GM19438 (cell line): ENCODE measurements around the gene RBFOX2.
A peak's percentile ranks its signal among the peaks of the same experiment; 100 is the strongest.
"Not testable (repeated sequence)": the region's sequence is repeated elsewhere in the genome, so short reads cannot be mapped to it uniquely, and the experiment has no call there.

Experiments used
- ATAC-seq: cut with Tn5 transposase; IDR thresholded peaks from one replicate; pipeline ENCODE4 v1.9.1; 2021; ENCODE audit warnings: low read depth; ENCODE audit not compliant: unreplicated experiment

The RBFOX2 gene

DNA sequence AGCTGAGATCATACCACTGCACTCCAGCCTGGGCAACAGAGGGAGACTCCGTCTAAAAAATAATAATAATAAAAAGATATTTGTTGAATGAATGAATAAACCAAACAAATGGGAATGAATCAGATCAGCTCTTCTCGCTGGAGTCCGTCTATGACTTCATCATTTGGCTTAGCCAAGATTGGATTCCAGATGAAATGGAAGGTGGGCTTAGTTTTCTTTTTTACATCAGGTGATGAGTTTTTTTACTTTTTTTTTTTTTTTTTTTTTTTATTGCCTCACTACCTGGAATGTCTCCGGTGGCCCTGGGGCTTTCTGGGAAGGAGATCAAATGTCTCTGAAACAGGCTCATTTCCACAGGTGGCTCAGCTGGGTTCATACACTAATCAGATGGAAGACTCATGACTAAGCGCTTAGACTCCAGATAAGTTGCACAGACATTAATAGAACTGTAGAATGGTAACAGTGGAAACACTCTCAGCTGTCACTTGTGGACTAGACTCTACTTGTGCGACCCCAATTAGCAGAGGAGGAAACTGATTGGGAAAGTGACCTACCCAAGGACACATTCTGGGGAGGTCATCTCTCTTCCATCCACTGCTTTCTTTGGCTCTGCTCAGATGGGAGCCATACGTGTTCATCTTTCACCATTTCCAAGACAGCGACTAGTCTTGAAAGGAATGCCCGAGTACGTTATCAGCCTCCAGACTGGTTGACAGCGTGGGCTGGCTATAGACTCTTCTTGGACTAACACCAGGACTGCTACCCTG, 20.5 kb upstream of the RBFOX2 start:
- ATAC-seq, result no peak

DNA sequence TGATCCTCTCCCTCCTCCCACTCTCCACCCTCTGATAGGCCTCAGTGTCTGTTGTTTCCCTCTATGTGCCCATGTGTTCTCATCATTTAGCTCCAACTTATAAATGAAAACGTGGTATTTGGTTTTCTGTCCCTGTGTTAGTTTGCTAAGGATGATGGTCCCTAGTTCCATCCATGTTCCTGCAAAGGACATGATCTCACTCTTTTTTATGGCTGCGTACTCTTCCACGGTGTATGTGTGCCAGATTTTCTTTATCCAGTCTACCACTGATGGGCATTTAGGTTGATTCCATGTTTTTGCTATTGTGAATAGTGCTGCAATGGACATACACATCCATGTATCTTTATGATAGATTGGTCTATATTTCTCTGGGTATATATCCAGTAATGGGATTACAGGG, 15.9 kb upstream of the RBFOX2 start:
- not testable (repeated sequence) for ATAC-seq

DNA sequence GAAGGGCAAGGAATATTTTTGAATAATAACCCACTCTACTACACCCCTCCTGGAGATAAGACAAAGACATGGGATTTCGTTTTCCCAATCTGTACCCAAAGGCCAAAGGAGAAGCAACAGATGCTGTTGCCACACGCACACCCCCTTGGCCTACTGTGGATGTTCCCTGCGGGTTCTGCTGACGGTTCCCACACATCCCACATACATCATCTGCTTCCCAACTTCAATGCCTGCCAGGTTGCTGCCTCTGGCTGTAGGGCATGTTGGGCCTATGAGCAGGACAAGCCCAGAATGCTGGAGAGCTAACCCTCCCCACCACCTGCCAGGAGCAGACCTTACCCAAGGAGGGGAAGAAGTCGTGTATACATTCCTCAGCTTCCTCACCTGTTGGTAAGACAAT, 13.6 kb upstream of the RBFOX2 start:
- ATAC-seq, result no peak

DNA sequence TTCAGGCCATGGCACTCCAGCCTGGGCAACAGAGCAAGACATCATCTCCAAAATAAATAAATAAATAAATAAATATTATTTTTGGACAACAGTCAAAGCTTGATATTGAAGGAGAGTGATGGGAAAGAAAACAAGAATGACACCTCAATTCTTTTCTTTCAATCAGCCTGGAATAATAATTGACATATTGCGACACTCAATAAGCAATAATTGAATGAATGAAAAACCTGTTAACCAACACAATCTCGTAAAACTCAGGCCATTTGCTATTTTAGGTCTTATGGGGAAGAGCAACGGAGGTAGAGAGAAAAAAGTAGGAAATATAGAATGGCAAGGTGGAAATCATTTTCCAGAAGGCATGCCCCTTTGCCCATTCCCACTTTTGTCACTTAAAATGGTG, 10.5 kb upstream of the RBFOX2 start:
- ATAC-seq, result no peak

DNA sequence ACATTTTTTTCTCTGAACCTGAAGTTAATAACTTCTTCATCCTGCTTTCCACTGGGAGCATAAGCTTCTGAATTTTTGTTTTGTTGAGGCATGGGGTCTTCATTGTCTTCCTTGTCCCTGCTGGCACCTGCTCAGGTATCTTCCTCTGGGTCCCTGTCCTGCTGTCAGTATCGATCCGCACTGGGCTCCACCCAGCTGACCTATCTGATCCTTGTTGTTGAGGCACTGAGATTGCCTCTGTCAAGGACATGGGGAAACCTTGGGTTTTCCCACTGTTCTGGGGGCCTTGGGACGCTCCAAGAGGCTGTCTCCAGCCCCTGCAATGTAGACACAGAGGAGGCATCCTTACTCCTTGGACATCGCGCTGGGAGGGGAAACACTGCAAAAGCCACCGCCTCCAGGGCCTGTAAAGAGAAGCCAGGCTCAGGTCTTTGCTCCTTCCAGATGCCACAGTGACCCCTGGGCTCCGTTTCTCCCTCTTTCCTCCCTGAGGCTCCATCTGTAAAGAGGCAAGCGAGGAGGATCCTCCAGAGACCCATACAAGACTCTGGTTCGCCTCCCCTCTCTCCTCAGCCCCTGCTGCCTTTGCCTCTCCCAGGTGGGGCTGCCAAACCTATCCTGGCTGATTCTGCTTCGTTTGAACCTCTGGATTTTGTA, 8.6 kb upstream of the RBFOX2 start:
- ATAC-seq, result no peak

DNA sequence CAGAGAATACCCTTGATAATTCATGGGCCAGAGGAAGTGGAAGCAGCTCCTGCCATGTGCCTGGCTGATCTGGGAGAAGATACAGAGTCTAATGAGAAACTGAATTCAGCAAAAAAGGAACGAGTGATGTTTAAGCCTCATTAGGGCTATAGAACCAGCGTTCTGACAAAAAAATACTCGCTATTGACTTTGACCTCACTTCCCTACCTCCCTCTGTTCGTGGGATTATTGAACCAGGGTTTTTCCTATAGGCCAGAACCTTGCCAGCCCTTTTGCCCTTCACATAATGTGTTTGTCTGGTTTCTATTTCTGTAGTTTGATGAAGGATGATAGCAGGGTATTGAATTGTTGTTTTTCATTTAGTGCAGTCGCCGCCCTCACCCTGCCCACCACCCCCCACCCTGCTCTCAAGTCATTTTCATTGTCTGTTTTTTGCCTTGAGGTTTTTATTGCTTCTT, 7.6 kb upstream of the RBFOX2 start:
- ATAC-seq, result no peak

DNA sequence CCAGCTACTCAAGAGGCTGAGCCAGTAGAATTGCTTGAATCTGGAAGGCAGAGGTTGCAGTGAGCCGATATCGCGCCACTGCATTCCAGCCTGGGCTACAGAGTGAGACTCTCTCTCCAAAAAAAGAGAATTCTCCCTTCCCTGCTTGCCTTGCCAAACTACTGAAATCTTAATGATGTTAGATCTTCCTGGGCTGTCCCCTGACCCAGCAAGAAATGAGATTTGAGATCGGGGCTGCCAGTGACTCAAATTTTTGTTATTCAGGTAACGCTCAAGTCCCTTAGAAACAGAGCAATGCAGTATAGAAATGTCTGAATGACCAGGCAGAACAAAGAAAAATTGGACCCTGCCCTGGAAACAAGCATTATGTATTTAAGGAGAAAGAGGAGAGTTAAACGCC, 4.0 kb upstream of the RBFOX2 start:
- no peak for ATAC-seq

DNA sequence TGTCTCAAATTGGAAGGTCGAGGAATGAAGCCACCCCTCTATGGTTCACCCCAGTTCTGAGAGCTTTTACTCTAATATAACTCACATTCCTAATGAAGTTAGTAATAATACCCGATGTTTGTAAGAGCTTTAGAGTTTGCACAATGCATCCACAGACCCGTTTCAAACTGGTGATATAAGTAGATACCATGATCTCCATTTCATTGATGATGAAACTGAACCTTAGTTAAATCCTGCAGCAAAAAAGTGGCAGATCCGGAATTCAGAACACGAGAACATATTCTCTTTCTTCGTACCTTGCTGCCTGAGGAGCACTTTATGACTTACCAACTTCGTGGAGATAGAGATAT, 757 bp upstream of the RBFOX2 start:
- ATAC-seq, result no peak

DNA sequence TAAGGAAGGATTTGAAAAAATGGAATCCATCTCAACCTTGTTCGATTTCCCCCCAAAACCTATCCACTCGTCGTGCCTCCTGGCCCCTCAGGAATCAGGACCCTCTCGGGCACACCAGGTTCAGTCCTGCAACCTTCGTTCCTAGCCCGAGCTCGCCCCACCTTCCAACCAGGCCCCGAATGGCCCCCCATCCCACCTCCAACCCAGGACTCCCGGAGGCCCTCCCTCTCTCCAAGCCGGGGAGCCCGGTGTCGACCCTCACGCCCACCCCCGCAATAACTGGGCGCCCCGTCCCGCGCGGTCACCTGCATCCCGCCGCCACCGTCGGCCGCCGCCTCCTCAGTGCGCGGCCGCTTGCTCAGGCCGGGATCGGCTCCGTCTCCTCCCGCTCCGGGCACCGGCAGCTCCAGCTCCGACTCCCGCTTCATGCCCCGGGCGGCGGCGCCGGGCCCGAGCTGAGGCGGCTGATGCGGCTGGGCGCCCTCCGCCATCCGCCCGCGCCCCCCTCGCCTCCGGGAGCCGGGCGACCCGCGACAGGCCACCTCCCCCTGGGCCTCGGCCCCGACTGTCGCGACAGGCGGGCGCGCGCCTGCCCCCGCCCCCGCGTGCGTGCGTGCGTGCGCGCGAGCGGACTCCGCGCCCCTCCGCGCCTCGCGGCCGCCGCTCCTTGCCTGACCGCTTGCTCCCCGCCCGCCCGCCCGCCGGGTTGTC, 534 bp downstream of the RBFOX2 start:
- peak; percentile 23 for ATAC-seq

DNA sequence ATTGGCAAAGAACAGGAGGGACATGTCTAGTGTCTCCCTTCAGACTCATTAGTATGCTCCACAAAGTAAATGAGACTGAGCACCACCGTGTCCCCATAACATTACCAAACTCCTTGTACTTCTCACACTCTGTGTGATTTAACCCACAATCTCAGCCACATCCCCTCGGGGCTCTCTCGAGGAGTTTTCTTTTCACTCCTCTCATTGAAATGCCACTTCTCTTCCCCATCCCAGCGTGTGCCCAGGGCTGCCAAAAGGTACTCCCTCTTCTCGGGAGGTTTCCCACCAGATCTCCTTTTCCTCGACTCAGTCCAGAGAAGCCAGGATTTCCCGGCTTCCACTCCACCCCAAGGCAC, 1.1 kb downstream of the RBFOX2 start:
- no peak for ATAC-seq

DNA sequence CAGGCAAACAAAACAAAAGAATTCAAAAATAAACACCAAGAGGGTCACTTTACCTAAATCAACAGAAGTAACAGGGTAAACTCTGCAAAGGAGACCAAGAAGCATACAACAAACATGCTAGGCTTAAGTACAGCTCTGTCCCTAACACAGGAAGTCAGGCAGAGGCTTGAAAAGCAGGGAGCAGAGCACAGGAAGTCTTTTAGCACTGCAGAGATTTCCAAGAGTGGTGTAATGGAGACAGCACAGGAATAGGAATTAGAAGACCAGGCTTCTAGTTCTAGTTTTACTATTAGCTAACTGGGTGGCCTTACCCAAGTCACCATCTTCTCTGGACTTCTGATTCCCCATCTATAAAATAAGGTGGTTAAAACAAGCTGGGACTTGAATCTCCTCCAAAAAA, 1.9 kb downstream of the RBFOX2 start:
- ATAC-seq, result no peak

DNA sequence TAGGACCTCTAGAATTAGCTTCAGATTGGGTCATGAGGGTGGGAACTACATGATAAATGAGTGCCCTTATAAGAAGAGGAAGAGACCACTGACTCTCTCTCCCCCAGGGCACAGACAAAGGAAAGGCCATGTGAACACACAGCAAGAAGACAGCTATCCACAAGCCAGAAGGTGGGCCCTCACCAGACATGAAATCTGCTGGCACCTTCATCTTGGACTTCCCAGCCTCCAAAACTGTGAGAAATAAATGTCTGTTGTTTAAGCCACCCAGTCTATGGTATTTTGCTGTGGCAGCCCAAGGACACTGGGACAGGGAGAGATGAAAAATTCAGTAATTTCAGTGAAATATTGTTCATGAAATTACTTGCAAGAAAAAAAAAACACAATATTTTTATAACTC, 5.9 kb downstream of the RBFOX2 start:
- ATAC-seq, result no peak

DNA sequence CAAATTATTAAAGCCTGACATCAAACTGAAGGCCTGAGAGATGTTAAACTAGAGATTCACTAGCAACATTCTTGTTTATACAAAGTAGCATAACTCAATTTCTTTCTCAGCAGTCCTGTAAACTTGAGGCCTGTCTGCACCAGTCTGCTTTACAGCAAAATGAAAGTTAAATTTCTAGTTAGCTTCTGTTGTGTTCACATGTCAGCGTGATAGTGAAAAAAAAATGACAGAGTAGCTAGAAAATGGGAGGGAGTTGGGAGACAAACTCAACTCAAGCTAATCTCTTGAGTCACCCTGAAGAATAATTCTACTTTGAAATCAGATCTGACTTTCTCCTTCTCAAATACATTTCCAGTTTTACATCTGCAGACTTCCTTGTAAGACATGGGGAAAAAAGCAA, 6.5 kb downstream of the RBFOX2 start:
- ATAC-seq, result no peak

DNA sequence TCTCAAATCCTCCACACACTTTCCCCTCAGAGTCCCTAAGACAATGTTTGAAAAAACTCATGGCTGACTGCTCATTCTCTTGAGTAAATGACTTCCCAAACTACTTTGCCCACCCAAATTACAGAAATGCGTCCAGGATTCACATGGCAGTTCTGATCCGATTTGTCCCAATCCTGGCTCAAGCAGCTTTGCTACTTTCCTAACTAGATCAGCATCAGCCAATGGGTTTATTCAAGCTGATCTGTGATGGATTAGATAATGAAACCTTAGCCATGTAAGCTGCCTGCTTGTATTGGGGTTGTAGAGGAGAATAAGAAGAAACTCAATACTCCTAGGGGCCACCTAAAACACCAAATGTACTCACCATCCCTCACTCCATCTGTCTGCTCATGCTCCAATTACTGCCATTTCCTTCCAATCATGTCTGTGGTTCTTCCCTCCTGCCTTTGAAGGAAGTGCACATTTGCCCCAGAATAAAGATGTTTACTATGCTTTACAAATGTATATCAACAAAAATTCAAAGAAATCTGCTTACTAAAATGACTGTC, 6.9 kb downstream of the RBFOX2 start:
- no peak for ATAC-seq

DNA sequence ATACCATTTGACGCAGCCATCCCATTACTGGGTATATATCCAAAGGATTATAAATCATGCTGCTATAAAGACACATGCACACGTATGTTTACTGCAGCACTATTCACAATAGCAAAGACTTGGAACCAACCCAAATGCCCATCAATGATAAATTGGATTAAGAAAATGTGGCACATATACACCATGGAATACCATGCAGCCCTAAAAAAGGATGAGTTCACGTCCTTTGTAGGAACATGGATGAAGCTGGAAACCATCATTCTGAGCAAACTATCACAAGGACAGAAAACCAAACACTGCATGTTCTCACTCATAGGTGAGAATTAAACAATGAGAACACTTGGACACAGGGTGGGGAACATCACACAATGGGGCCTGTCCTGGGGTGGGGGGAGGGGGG, 7.8 kb downstream of the RBFOX2 start:
- not testable (repeated sequence) for ATAC-seq

DNA sequence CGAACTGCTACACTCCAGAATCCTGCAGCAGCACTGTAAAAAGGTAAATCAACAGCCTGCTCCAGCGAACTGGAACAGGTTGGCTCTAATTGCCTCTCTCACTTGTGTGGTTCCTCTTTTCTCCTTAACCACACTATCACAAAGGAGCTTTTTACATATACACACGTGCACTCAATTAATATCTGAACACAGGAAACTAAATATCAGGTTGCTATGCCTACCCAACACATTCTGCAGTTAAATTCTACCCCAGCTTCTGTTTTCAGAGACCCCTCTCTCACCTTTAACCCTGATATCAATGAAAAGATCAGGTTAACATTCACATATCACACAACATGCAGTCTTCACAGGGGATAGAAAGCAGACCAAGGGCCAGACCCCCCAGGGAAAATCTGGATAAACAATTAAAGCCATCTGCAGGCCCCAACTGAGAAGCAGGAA, 11.0 kb downstream of the RBFOX2 start:
- ATAC-seq, result no peak

DNA sequence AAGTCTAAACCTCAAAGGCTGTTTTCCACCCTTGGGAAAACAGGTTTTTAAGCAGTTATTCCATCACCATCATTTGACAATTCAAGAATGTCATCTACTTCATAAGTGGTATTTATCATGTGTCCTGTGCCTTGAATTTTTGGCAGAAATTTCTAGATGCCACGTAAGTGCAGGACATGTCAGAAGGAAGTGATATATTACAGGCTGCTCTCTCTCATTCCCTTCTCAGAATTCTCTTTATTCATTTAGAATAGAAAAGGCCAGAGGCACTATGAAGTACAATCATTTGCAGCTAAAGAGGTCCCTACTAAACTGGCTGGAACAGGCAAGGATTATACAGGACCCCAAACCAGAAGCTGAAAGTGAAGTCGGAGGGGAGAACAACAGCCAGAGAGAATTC, 11.9 kb downstream of the RBFOX2 start:
- no peak for ATAC-seq

DNA sequence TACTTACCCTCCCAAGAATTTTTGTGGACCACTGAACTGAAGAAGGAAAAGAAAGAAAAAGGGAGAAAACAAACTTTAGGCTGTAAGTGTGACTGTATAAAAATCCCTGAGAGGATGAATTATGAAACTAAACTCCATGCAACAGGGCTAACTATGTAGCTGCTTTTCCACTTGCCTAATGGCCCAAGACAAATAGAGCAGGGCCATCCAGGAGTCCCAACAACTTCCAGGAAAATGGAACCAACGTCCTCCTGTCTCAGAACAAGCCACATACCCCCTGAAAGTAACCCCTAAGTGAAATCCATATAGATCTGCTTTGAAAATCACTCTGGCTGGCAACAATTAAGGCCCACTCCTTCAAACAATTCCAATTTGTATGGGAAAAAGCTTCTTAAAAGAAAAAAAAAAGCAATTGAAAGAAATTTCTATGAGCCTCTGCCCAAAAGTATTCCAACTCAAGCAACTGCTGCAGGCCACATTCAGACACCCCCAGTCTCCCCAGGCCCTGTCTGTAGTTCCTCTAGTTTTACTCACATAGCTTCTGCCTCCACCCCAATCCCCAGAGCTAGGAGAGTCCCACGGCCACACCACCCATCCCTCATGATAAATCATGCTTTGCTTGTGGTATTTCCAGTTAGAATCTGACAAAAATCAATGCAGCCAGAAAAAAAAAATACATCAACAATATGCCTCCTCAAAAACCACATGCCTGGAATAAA, 12.7 kb downstream of the RBFOX2 start:
- no peak for ATAC-seq

DNA sequence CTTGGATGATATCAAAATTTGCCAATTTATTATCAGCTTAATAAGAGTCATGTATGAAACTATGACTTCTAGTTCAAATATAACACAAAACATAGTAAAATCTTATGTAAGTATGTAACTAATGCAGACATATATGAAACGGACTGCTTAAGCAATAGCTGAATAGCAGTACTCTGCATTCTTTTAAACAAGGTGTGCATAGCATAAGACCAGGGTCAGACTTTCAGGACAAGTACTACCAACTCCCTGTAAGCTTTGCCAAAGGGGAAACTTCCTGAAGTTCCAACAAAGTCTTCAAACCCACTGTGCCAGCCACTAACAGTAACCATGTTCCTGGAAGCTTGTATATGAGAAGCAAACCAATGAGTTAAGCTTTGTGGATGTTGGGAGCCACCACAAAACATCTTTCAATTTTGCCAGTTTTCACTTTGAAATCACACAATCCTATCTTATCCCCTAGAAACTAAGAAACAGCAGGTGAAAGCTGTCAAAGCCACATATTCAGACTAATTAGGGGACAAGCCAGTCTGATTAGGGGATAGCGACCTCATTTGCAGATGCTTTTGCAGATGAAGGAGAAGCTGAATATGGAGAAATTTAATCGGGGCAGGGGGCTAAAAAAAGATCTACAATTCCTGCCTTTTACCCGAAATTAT, 13.3 kb downstream of the RBFOX2 start:
- no peak for ATAC-seq

DNA sequence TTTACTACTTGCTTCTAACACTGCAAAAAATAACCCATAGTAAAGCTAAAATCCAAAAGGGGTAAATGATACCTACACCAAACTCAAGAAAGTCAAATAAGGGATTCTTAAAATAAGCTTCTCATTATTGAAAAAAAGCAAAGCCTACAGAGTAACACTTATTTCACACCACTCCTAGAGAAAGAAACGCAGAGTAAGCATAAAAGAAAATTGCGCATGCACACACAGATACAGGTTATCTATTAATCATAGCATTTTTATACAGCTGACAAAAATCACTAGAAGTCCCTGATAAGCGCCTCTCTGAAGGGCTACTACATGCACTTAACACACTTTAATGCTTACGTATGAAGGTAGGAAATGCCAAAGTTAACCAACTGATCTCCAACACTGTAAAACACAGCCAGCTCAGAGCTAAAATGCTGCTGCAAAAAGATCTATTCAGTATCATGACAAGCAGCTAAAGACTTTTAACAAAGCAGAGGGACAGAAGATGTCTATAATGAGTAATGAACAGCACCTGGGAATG, 14.0 kb downstream of the RBFOX2 start:
- no peak for ATAC-seq
